Inferior parietal cortex (tissue), 1 donor: ENCODE results near the gene ASMTL.
"Not testable (repeated sequence)": the region's sequence is repeated elsewhere in the genome, so short reads cannot be mapped to it uniquely, and the experiment has no call there.

ENCODE experiments used
- DNase-seq: peaks from one replicate; pipeline ENCODE4 v3.0.0-alpha.2; 2016; ENCODE audit errors: extremely low spot score

Gene ASMTL

GRCh38 chrX:1433646-1434357 is 18.9 kb downstream of the ASMTL start:
- no peak for DNase-seq

- DNase-seq = no peak
These were observed 22.3 kb downstream of the ASMTL start for GRCh38 chrX:1430451-1430850.

GRCh38 chrX:1427756-1428155 is 25.0 kb downstream of the ASMTL start:
- no peak for DNase-seq

GRCh38 chrX:1426321-1426720 is 26.4 kb downstream of the ASMTL start:
- DNase-seq = not testable (repeated sequence)

GRCh38 chrX:1425381-1425780 is 27.3 kb downstream of the ASMTL start:
- no peak for DNase-seq

- no peak for DNase-seq
These were observed 28.4 kb downstream of the ASMTL start for GRCh38 chrX:1424147-1424851.

- no peak for DNase-seq
These were observed 29.5 kb downstream of the ASMTL start for GRCh38 chrX:1423215-1423614.

GRCh38 chrX:1422135-1422465 is 30.6 kb downstream of the ASMTL start:
- no peak for DNase-seq

- DNase-seq = no peak
These were observed 31.1 kb downstream of the ASMTL start for GRCh38 chrX:1421433-1422134.

- no peak for DNase-seq
These were observed 32.3 kb downstream of the ASMTL start for GRCh38 chrX:1420371-1420770.

- no peak for DNase-seq
These were observed 33.0 kb downstream of the ASMTL start for GRCh38 chrX:1419545-1420355.

- DNase-seq = no peak
These were observed 33.7 kb downstream of the ASMTL start for GRCh38 chrX:1418901-1419544.

GRCh38 chrX:1417921-1418771 is 34.6 kb downstream of the ASMTL start:
- no peak for DNase-seq

- DNase-seq = no peak
These were observed 35.5 kb downstream of the ASMTL start for GRCh38 chrX:1416965-1417760.

GRCh38 chrX:1416327-1416784 is 36.4 kb downstream of the ASMTL start:
- no peak for DNase-seq

GRCh38 chrX:1412551-1413161 is 40.1 kb downstream of the ASMTL start:
- DNase-seq = no peak

GRCh38 chrX:1411326-1411725 is 41.4 kb downstream of the ASMTL start:
- no peak for DNase-seq

GRCh38 chrX:1407035-1407434 is 45.7 kb downstream of the ASMTL start:
- DNase-seq = no peak

GRCh38 chrX:1405769-1406168 is 46.9 kb downstream of the ASMTL start:
- not testable (repeated sequence) for DNase-seq
